H1 (cell line): ENCODE measurements around the gene UBE2D2. TPM values are rescaled to one million over a fixed set of nuclear protein-coding genes. Genes with fewer than 3 reads are reported as not detected.
A peak's percentile ranks its signal among the peaks of the same experiment; 100 is the strongest.

Experiments used
- CTCF ChIP-seq, 3 experiments: IDR thresholded peaks; 1 replicate in 2 of 3; 2 replicates in 1 of 3; pipeline versions ENCODE4 v1.5.1 to v1.6.1; 2011; ENCODE audit warnings: low read length in 3 of 3, mild to moderate bottlenecking in 3 of 3, inconsistent platforms in 2 of 3, low read depth in 1 of 3, moderate library complexity in 1 of 3; ENCODE audit not compliant: insufficient read depth in 1 of 3; ENCODE audit errors: control extremely low read depth in 1 of 3
- polyA plus RNA-seq, 7 experiments: library from polyadenylated mRNA; depleted of rRNA in 3 of 7; stranded (reverse) in 5 of 7; unstranded in 2 of 7; fragments of >200 nt in 5 of 7; fragments of 200-250 nt in 2 of 7; gene quantifications; 1 replicate in 5 of 7; 2 replicates in 1 of 7; 4 replicates in 1 of 7; pipeline versions ENCODE4 v1.2.1 to v1.2.3, GENCODE V29; 2011 to 2013; ENCODE audit warnings: missing spikeins in 2 of 7, mixed read lengths in 2 of 7
- total RNA-seq: library from RNA; stranded (reverse); fragmentation: NEBNext Ultra II Directional; extraction: Animal tissue kit (Norgen Biotek cat#: 25700); gene quantifications from 2 replicates; pipeline ENCODE4 v1.2.1, GENCODE V29; 2021

The UBE2D2 gene
- total and polyA plus RNA-seq, 2 of the 8 experiments (the other 6 are each of a cell fraction or from before 2014, with no cell fraction given): 66.9 to 203 TPM

- peak in 2 of 3 experiments; percentile 88 to 100; a peak in 3 of 4 replicates for TF ChIP-seq CTCF (IDR thresholded peaks at IDR 0.05; ENCODE audit: control extremely low read depth in 1 of 3, insufficient read depth in 1 of 3, low read depth in 1 of 3, low read length in 3 of 3)
- TF ChIP-seq, all 59 proteins: peak for 8
Observed at GRCh38 chr5:139633295-139634027, 72.3 kb downstream of the UBE2D2 start (continued).
